ENCODE data around the gene CYP26B1.

- TF ChIP-seq RAD21 (CRISPR knock-in tag; conservative IDR thresholded peaks at IDR 0.05 in 1 of 2, IDR thresholded peaks at IDR 0.05 in 1 of 2) (no peak), NFE2L1 (tag; IDR thresholded peaks at IDR 0.05; ENCODE audit: borderline replicate concordance, low read depth) (no peak), CEBPZ (IDR thresholded peaks at IDR 0.05; ENCODE audit: borderline replicate concordance, low read depth, low read length) (no peak), MEF2D (tag; conservative IDR thresholded peaks at IDR 0.05; ENCODE audit: low read depth) (no peak), CTCF (IDR thresholded peaks at IDR 0.05 in 2 of 3, conservative IDR thresholded peaks at IDR 0.05 in 1 of 3; ENCODE audit: insufficient read depth in 2 of 3, low read depth in 1 of 3, low read length in 3 of 3) (no peak), ZNF124 (CRISPR knock-in tag; IDR thresholded peaks at IDR 0.05) (no peak), ELF4 (CRISPR knock-in tag; IDR thresholded peaks at IDR 0.05) (no peak), ZNF253 (CRISPR knock-in tag; conservative IDR thresholded peaks at IDR 0.05) (no peak), CEBPB (tag; IDR thresholded peaks at IDR 0.05) (no peak), ADNP (tag; IDR thresholded peaks at IDR 0.05) (no peak), POLR2AphosphoS2 (IDR thresholded peaks at IDR 0.05; ENCODE audit: low read length) (no peak)
These were observed 65.6 kb downstream of the CYP26B1 start for GRCh38 chr2:72082021-72082601.
